NCI-H1436 treated with DMSO at 0.1 percent for 48 hours (cell line): Measurements from ENCODE around the gene WWC1.

ENCODE experiments used
- DNase-seq: peaks from one replicate; lab custom pipeline; 2025; lab: John Stamatoyannopoulos, UW

The WWC1 gene

GRCh38 chr5:168291342-168291963 lies at the start of gene WWC1:
Gene WWC1, plus strand, starts transcription at chr5:168291645. Its CDS starts 508 bp downstream, at chr5:168292153.
- peak; percentile 14 for DNase-seq

GRCh38 chr5:168244838-168245559 lies 46.4 kb upstream of the WWC1 start:
- DNase-seq, result no peak

- DNase-seq, result no peak
These were observed 41.5 kb upstream of the WWC1 start for GRCh38 chr5:168249923-168250322.

- DNase-seq, result no peak
These were observed 40.2 kb upstream of the WWC1 start for GRCh38 chr5:168251259-168251658.

- peak; percentile 18 for DNase-seq
These were observed 37.3 kb upstream of the WWC1 start for GRCh38 chr5:168254013-168254693.

GRCh38 chr5:168260353-168261226 lies 30.9 kb upstream of the WWC1 start:
- peak; percentile 77 for DNase-seq

- DNase-seq, result no peak
These were observed 30.2 kb upstream of the WWC1 start for GRCh38 chr5:168261227-168261571.

- DNase-seq, result no peak
These were observed 29.3 kb upstream of the WWC1 start for GRCh38 chr5:168262042-168262743.

GRCh38 chr5:168263121-168263520 lies 28.3 kb upstream of the WWC1 start:
- no peak for DNase-seq

- no peak for DNase-seq
These were observed 25.4 kb upstream of the WWC1 start for GRCh38 chr5:168266016-168266415.

- DNase-seq, result peak; percentile 10
These were observed 22.2 kb upstream of the WWC1 start for GRCh38 chr5:168268949-168269936.

GRCh38 chr5:168269937-168270330 lies 21.5 kb upstream of the WWC1 start:
- DNase-seq, result no peak

GRCh38 chr5:168270476-168270875 lies 21.0 kb upstream of the WWC1 start:
- no peak for DNase-seq

- DNase-seq, result no peak
These were observed 18.1 kb upstream of the WWC1 start for GRCh38 chr5:168273056-168273980.

- no peak for DNase-seq
These were observed 17.0 kb upstream of the WWC1 start for GRCh38 chr5:168274406-168274805.

- no peak for DNase-seq
These were observed 15.5 kb upstream of the WWC1 start for GRCh38 chr5:168275940-168276339.

- DNase-seq, result no peak
These were observed 9.3 kb upstream of the WWC1 start for GRCh38 chr5:168282120-168282519.

GRCh38 chr5:168284809-168285208 lies 6.6 kb upstream of the WWC1 start:
- no peak for DNase-seq

- no peak for DNase-seq
These were observed 5.7 kb upstream of the WWC1 start for GRCh38 chr5:168285696-168286095.
